A549 (cell line): Measurements from ENCODE around the gene MYH2. TPM values are rescaled to one million over a fixed set of nuclear protein-coding genes. Genes with fewer than 3 reads are reported as not detected.

Source experiments
- ATAC-seq, 2 experiments: fragments of 200-7000 bp in 1 of 2; fragments of >200 bp in 1 of 2; cut with Nextera tagmentation in 1 of 2; cut with Tn5 transposase in 1 of 2; 3 replicates each; pipeline versions ENCODE4 v1.8.0 to v1.9.1; 2018 to 2020; ENCODE audit warnings: mild to moderate bottlenecking in 1 of 2, moderate library complexity in 1 of 2
- CTCF ChIA-PET: fragments of 300-600 bp; sonication (Branson Sonifier 250); formaldehyde crosslinking; extraction: SDS; loops from one replicate; lab custom pipeline; 2021; ENCODE audit warnings: antibody characterized with exemption, inconsistent platforms; lab: Yijun Ruan, JAX
- POLR2A ChIA-PET: fragments of 350-600 bp; formaldehyde crosslinking; extraction: SDS; loops from one replicate; lab custom pipeline; 2021; ENCODE audit warnings: antibody characterized with exemption, inconsistent platforms; lab: Yijun Ruan, JAX
- DNase-seq, 2 experiments: peaks; one replicate each; pipeline versions ENCODE4 v3.0.0 to v3.0.0-alpha.2; 2011 to 2016; ENCODE audit warnings: low read depth in 1 of 2, low spot score in 1 of 2
- FAIRE-seq: peaks from 2 replicates; lab custom pipeline; 2011; peaks lifted over from hg19 to GRCh38; lab: Jason Lieb, UNC
- H3K27ac ChIP-seq, 2 experiments: fragments of >200 bp; sonication (Bioruptor Twin); formaldehyde crosslinking; 3 replicates each; pipeline ENCODE4 v1.5.1; 2016 to 2017
- H3K4me1 ChIP-seq: fragments of >200 bp; sonication (Bioruptor Twin); formaldehyde crosslinking; 3 replicates; pipeline ENCODE4 v1.6.1; 2016
- H3K4me2 ChIP-seq: fragments of >200 bp; sonication (Bioruptor Twin); formaldehyde crosslinking; 3 replicates; pipeline ENCODE4 v1.6.1; 2016
- H3K4me3 ChIP-seq: fragments of >200 bp; sonication (Bioruptor Twin); formaldehyde crosslinking; 3 replicates; pipeline ENCODE4 v1.5.1; 2016
- H3K9me3 ChIP-seq: fragments of >200 bp; sonication (Bioruptor Twin); formaldehyde crosslinking; 3 replicates; pipeline ENCODE4 v1.6.1; 2016
- CHD2 ChIP-seq: fragments of 150-350 bp; IDR thresholded peaks from 2 replicates; pipeline ENCODE4 v1.6.1; 2014; ENCODE audit warnings: low read length; ENCODE audit not compliant: partially characterized antibody
- CHD4 ChIP-seq: fragments of 200-600 bp; sonication (generic); IDR thresholded peaks from 2 replicates; pipeline ENCODE4 v1.6.1; 2016; ENCODE audit warnings: antibody characterized with exemption, mild to moderate bottlenecking, borderline replicate concordance
- EHF ChIP-seq: fragments of 250-450 bp; sonication (Bioruptor Pico); IDR thresholded peaks from 2 replicates; pipeline ENCODE4 v1.5.0; 2020; ENCODE audit warnings: mild to moderate bottlenecking
- FOSL2 ChIP-seq, 2 experiments: fragments of 450-650 bp in 1 of 2; fragments of >200 bp in 1 of 2; sonication (Bioruptor Twin) in 1 of 2; formaldehyde crosslinking; IDR thresholded peaks; 2 replicates each; pipeline versions ENCODE4 v1.5.0 to v1.6.1; 2016 to 2020; ENCODE audit warnings: mild to moderate bottlenecking in 1 of 2, moderate library complexity in 1 of 2
- GATA3 ChIP-seq: IDR thresholded peaks from 2 replicates; pipeline ENCODE4 v1.6.1; 2012; ENCODE audit warnings: borderline replicate concordance
- HDAC2 ChIP-seq: fragments of 200-600 bp; sonication (generic); IDR thresholded peaks from 2 replicates; pipeline ENCODE4 v1.6.1; 2016
- HEYL ChIP-seq: fragments of 250-450 bp; sonication (Bioruptor Pico); IDR thresholded peaks from 2 replicates; pipeline ENCODE4 v1.8.0; 2021; ENCODE audit warnings: mild to moderate bottlenecking, moderate library complexity
- JUN ChIP-seq, 2 experiments: fragments of >200 bp; sonication (Bioruptor Twin); formaldehyde crosslinking; IDR thresholded peaks; 2 replicates in 1 of 2; 3 replicates in 1 of 2; pipeline ENCODE4 v1.6.1; 2016 to 2017
- NPAS2 ChIP-seq: fragments of 250-450 bp; sonication (Bioruptor Pico); IDR thresholded peaks from 2 replicates; pipeline ENCODE4 v1.8.0; 2022; ENCODE audit warnings: mild to moderate bottlenecking, moderate library complexity, borderline replicate concordance
- NR3C1 ChIP-seq: fragments of >200 bp; sonication (Bioruptor Twin); formaldehyde crosslinking; IDR thresholded peaks from 3 replicates; pipeline ENCODE4 v1.6.1; 2017
- RARB ChIP-seq: fragments of 250-450 bp; sonication (Bioruptor Pico); IDR thresholded peaks from 2 replicates; pipeline ENCODE4 v1.8.0; 2021; ENCODE audit warnings: mild to moderate bottlenecking, moderate library complexity
- RCOR1 ChIP-seq: fragments of 150-350 bp; IDR thresholded peaks from 2 replicates; pipeline ENCODE4 v1.6.1; 2014; ENCODE audit warnings: antibody characterized with exemption, low read length, low read depth
- RFX5 ChIP-seq: fragments of 450-650 bp; IDR thresholded peaks from 2 replicates; pipeline ENCODE4 v1.7.1; 2014; ENCODE audit warnings: antibody characterized with exemption, mild to moderate bottlenecking, moderate library complexity
- SMC3 ChIP-seq: fragments of >200 bp; sonication (Bioruptor Twin); formaldehyde crosslinking; IDR thresholded peaks from 3 replicates; pipeline ENCODE4 v1.6.1; 2018; ENCODE audit warnings: inconsistent platforms
- TFCP2L1 ChIP-seq: fragments of 250-450 bp; sonication (Bioruptor Pico); IDR thresholded peaks from 2 replicates; pipeline ENCODE4 v1.5.0; 2021; ENCODE audit warnings: mild to moderate bottlenecking
- ZC3H11A ChIP-seq: fragments of 450-650 bp; IDR thresholded peaks from 2 replicates; pipeline ENCODE4 v1.6.1; 2014; ENCODE audit warnings: antibody characterized with exemption, mild to moderate bottlenecking
- ZFP36 ChIP-seq: fragments of 450-650 bp; IDR thresholded peaks from 2 replicates; pipeline ENCODE4 v1.6.1; 2014; ENCODE audit warnings: borderline replicate concordance; ENCODE audit not compliant: partially characterized antibody
- WGBS: methylation state at CpG from one replicate; pipeline ENCODE4 v1.1.6; 2017; ENCODE audit errors: missing lambda C conversion rate; 5-methylcytosine and 5-hydroxymethylcytosine counted together
- polyA plus RNA-seq, 4 experiments: library from polyadenylated mRNA; depleted of rRNA in 3 of 4; stranded (reverse); fragments of >200 nt; fragmentation: RNase III in 1 of 4; extraction: RNeasy Plus Mini Kit Qiagen cat#74134 plus additional on column Dnase treatment in 1 of 4; gene quantifications; 2 replicates in 3 of 4; 3 replicates in 1 of 4; pipeline ENCODE4 v1.2.3, GENCODE V29; 2011 to 2017
- TF ChIP-seq, protein P1 (sequence below): IDR thresholded peaks from 2 replicates; pipeline ENCODE4 v1.6.1; 2012
- TF ChIP-seq, protein P2 (sequence below): fragments of 250-450 bp; sonication (Bioruptor Pico); IDR thresholded peaks from 2 replicates; pipeline ENCODE4 v1.5.0; 2021; ENCODE audit warnings: mild to moderate bottlenecking, moderate library complexity, borderline replicate concordance
- TF ChIP-seq, protein P3 (sequence below): fragments of 200-600 bp; sonication (generic); IDR thresholded peaks from 2 replicates; pipeline ENCODE4 v1.6.1; 2016; ENCODE audit warnings: antibody characterized with exemption, mild to moderate bottlenecking, moderate library complexity
- TF ChIP-seq, protein P4 (sequence below): fragments of >200 bp; sonication (Bioruptor Twin); formaldehyde crosslinking; IDR thresholded peaks from 2 replicates; pipeline ENCODE4 v1.6.1; 2016

Gene MYH2
- polyA plus RNA-seq, 2 of the 4 experiments (the other 2 are of a cell fraction) = not detected

DNA sequence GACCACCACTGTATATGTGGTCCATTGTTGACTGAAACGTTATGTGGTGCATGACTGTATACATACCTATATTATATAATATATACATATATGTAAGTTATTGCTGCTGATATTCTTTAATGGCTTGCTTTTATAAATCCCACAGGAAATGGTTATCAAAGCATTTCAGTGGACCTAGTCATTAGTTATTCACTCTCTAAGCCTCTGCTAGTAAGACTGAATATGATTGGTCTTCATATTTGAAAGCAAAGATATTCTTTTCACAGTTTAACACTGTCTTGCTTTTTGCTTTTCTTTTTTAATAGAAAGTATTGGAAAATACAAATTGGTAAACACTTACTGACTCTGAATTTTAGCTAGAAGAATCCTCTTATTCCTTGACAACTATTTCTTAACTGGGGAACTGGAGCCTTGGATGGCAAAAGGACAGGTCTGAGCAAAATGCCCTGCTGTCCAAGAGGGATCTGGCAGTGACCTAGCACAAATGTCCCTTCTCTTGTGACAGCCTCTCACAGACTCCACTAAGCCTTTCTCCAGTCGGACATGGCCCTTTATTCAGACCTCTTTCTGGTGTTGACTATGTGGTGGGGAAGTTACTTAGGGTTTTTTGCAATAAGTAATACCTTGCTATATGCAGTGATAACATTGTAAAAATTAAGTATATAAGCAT is 14.7 kb upstream of the MYH2 start:
- DNase-seq (no peak), FAIRE-seq (no peak), ATAC-seq (no peak)
- no peak overlapping the region for H3K4me2 ChIP-seq
- no peaks in the 10 kb centered on the region for H3K4me1 ChIP-seq
- ChIA-PET CTCF (no interaction called here), POLR2A (no interaction called here)
- H3K9me3 ChIP-seq = no peaks in the 10 kb centered on the region
- no peak overlapping the region for H3K4me3 ChIP-seq
- no peak for TF ChIP-seq RFX5
- TF ChIP-seq, protein P1, sequence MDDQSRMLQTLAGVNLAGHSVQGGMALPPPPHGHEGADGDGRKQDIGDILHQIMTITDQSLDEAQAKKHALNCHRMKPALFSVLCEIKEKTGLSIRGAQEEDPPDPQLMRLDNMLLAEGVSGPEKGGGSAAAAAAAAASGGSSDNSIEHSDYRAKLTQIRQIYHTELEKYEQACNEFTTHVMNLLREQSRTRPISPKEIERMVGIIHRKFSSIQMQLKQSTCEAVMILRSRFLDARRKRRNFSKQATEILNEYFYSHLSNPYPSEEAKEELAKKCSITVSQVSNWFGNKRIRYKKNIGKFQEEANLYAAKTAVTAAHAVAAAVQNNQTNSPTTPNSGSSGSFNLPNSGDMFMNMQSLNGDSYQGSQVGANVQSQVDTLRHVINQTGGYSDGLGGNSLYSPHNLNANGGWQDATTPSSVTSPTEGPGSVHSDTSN = no peak
- no peak for TF ChIP-seq NPAS2 (CRISPR knock-in tag)
- TF ChIP-seq JUN (IDR thresholded peaks at IDR 0.05) = no peak
- no peak for TF ChIP-seq HDAC2
- no peak for TF ChIP-seq EHF
- TF ChIP-seq, protein P2, sequence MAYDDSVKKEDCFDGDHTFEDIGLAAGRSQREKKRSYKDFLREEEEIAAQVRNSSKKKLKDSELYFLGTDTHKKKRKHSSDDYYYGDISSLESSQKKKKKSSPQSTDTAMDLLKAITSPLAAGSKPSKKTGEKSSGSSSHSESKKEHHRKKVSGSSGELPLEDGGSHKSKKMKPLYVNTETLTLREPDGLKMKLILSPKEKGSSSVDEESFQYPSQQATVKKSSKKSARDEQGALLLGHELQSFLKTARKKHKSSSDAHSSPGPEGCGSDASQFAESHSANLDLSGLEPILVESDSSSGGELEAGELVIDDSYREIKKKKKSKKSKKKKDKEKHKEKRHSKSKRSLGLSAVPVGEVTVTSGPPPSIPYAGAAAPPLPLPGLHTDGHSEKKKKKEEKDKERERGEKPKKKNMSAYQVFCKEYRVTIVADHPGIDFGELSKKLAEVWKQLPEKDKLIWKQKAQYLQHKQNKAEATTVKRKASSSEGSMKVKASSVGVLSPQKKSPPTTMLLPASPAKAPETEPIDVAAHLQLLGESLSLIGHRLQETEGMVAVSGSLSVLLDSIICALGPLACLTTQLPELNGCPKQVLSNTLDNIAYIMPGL (CRISPR knock-in tag) = no peak
- TF ChIP-seq CHD2 = no peak
- TF ChIP-seq SMC3 = no peak
- TF ChIP-seq RCOR1 = no peak
- no peak for TF ChIP-seq GATA3
- no peak for TF ChIP-seq HEYL
- no peak for TF ChIP-seq TFCP2L1
- 2% methylated on average over 2 of the region's 2 CpGs for WGBS
- no peak overlapping the region for H3K27ac ChIP-seq

DNA sequence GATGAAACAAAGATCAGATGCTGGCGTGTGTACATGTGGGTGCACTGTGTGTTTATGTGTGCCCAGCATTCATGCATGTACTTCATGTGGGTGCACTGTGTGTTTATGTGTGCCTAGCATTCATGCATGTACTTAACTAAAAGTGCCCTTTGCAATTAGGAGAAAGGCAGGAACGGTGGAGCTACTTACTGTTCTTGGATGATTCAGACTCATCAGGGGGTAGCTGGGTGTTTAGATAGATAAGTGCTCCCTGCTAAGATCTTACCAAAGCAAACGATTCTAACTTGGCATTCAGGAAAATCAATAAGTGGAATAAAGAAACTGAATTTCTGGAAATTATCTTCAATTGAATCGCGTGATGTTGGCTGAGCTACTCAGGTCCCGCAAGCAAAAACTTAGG is 8.6 kb upstream of the MYH2 start:
- FAIRE-seq = no peak
- ChIA-PET POLR2A (no interaction called here), CTCF (interaction anchor here (3.9 kb wide), 1 partner anchor 57 kb away, joined by 9 read pairs; no protein-coding TSS in a partner anchor)
- 5% methylated on average over 6 of the region's 6 CpGs for WGBS
- H3K9me3 ChIP-seq = no peaks in the 10 kb centered on the region
- no peak overlapping the region for H3K4me2 ChIP-seq
- no peak for DNase-seq
- H3K4me3 ChIP-seq = no peak overlapping the region
- H3K27ac ChIP-seq = no peak overlapping the region
- no peak for TF ChIP-seq ZFP36
- no peak for TF ChIP-seq JUN (IDR thresholded peaks at IDR 0.05)
- no peak for TF ChIP-seq NPAS2 (CRISPR knock-in tag)
- TF ChIP-seq RCOR1 = no peak
- TF ChIP-seq CHD4 = no peak
- no peak for TF ChIP-seq SMC3
- no peak for TF ChIP-seq GATA3
- TF ChIP-seq RARB (CRISPR knock-in tag) = no peak
- TF ChIP-seq, protein P3, sequence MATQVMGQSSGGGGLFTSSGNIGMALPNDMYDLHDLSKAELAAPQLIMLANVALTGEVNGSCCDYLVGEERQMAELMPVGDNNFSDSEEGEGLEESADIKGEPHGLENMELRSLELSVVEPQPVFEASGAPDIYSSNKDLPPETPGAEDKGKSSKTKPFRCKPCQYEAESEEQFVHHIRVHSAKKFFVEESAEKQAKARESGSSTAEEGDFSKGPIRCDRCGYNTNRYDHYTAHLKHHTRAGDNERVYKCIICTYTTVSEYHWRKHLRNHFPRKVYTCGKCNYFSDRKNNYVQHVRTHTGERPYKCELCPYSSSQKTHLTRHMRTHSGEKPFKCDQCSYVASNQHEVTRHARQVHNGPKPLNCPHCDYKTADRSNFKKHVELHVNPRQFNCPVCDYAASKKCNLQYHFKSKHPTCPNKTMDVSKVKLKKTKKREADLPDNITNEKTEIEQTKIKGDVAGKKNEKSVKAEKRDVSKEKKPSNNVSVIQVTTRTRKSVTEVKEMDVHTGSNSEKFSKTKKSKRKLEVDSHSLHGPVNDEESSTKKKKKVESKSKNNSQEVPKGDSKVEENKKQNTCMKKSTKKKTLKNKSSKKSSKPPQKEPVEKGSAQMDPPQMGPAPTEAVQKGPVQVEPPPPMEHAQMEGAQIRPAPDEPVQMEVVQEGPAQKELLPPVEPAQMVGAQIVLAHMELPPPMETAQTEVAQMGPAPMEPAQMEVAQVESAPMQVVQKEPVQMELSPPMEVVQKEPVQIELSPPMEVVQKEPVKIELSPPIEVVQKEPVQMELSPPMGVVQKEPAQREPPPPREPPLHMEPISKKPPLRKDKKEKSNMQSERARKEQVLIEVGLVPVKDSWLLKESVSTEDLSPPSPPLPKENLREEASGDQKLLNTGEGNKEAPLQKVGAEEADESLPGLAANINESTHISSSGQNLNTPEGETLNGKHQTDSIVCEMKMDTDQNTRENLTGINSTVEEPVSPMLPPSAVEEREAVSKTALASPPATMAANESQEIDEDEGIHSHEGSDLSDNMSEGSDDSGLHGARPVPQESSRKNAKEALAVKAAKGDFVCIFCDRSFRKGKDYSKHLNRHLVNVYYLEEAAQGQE = no peak
- TF ChIP-seq, protein P4, sequence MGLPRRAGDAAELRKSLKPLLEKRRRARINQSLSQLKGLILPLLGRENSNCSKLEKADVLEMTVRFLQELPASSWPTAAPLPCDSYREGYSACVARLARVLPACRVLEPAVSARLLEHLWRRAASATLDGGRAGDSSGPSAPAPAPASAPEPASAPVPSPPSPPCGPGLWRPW = no peak
- no peak for TF ChIP-seq FOSL2 (IDR thresholded peaks at IDR 0.05)
- no peak for TF ChIP-seq FOSL2 (CRISPR knock-in tag; IDR thresholded peaks at IDR 0.05)
- TF ChIP-seq NR3C1 = no peak
- TF ChIP-seq ZC3H11A = no peak
- TF ChIP-seq, all 56 proteins: peak for 0
- no peak for ATAC-seq
- no peaks in the 10 kb centered on the region for H3K4me1 ChIP-seq
